ENCODE results near the gene HINT3.
A peak's percentile ranks its signal among the peaks of the same experiment; 100 is the strongest.
"Not testable (repeated sequence)": the region's sequence is repeated elsewhere in the genome, so short reads cannot be mapped to it uniquely, and the experiment has no call there.

The HINT3 gene

DNA sequence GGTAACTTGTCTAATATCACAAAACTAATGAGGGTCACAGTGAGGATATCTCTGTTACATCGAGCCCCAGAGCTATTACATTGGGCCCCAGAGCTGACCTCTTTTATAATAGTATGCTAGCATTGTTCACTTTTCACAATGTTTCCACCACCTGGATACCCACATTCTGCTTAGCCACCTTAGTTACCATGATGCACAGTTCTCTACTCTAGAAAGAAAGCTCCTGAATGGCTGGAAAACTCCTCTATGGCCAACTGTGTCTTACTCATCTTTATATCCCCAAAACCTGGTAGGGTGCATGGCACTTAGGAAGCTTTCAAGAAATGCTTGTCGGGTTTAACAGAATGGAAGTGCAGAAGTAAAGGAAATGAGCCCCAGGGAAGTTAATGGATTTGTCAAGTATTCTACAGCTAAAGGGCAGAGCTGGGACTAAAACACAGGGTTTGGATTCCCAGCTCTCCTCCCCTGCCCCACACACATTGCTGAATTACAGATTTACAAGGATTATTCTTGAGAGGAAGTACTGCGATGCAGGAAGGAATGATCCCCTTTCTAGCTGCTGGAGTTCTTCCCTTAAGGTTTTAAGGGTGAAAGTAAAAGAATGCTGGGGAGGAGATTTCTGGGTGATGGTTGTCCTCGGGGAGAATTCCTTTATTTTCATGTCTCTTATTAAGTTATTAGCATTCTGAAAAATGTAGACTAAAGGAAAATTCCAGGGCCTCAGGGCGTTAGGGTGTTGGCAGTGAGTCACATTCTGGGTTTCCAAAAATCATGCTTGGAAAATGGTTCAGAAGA, 16.1 kb upstream of the HINT3 start:
- DNase-seq, result no peak

DNA sequence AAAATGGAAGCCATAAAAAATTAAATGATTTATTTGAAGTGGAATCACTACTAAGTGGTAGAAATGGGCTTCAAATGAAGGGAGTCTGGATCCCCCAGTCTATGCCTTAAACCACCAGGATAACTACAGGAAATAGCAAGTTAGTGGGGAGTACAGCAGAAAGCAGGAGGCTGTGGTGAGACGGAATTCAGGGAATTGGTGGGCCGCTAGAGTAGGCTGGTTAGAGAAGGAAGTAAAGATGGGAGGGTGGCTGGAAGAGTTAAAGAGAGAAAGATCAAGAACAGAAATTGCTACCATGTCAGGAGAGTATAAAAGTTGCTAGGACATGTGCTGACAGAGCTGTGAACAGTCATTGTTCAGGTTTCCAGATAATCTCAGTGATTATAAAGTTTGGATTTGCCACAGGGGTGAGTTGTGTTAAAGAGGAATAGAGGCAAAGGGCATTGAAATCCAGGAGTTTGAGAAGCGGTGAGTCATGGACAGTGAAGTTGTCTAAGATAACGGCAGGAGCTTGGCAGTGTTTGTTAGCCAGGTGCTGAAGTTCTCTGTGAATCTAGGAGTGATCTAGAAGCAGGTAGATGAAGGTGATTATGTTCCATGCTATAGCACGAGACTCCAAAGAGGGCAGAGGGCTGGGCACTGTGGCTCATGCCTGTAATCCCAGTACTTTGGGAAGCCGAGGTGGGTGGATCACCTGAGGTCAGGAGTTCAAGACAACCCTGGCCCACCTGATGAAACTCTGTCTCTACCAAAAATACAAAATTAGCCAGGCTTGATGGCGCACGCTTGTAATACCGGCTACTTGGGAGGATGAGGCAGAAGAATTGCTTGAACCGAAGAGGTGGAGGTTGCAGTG, 13.7 kb upstream of the HINT3 start:
- no peak for DNase-seq

DNA sequence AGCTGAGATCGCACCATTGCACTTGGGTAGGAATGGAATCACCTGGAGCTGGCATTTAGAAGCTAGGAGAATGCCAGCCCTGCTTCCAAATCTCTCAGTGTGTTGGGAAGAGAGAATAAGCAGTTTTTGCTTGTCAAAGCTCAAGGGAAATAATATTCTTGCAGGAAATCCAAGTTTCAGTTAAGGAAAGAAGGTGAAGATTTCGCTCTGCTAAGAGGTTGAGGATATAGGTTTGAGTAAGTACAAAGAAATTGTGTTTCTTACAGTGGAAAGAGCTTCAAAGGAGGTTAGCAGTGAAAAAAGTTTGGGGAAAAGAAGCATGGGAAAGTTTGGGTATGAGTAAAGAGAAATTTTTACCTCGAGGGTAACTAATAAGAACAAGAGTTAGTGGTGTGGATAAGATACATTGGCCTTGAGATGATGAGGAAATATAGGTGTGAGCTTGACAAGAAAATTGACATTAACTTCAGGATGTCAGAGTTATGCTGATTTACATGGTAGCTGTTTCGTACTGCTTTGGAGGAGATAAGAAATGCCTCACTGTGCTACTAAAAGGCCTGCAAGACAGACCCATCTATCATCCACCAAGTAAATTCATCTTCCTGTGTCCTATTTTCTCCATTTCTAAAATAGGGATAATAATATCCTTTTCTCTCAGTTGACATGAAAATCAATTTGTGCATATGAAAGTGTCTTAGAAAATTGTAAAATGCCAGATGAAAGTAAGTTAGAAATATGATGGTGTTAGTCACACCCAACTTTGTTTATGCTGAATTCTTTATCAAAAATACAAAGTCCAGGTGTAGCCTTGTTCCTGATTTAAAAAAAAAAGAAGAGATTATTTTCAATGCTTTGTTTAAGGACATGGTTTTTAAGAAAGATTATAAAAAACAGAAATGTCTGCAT, 12.8 kb upstream of the HINT3 start:
- DNase-seq, result no peak

DNA sequence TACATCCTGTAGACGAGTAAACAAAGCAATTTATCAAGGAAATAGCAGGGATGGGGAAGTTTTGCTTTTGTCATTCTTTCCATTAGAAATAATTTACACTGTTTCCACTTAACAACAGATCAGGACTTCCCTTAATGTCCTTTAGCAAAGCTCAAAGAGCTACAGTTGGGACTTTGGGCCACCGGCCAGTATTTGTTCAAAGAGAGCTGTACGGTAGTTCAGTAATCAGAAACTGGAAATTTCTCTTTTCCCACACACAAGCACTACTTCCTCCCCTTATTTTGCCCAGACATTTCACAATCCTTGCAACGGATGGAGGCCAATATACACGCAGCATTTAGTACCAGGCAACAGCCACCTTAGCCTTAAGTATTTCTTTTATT, 12.1 kb upstream of the HINT3 start:
- peak; percentile 76 to 88 (median 80) for DNase-seq

DNA sequence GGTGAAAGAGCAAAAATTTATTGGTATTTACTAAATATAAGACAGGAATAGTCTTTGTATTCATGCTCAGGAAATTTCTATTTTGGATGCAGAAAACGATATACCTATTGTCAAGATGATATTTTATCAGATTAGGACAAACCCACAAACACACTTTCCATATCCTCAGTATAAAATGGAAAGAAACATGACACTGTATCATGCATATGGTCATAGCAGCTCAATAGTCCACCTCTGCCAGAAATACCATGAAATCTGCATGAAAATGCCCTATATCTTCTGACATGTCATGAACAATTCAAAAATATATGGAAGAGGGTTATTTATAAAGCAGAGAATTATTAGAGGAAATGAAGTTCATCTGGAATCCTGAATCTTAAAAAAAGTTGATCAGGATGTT, 11.7 kb upstream of the HINT3 start:
- DNase-seq, result no peak

DNA sequence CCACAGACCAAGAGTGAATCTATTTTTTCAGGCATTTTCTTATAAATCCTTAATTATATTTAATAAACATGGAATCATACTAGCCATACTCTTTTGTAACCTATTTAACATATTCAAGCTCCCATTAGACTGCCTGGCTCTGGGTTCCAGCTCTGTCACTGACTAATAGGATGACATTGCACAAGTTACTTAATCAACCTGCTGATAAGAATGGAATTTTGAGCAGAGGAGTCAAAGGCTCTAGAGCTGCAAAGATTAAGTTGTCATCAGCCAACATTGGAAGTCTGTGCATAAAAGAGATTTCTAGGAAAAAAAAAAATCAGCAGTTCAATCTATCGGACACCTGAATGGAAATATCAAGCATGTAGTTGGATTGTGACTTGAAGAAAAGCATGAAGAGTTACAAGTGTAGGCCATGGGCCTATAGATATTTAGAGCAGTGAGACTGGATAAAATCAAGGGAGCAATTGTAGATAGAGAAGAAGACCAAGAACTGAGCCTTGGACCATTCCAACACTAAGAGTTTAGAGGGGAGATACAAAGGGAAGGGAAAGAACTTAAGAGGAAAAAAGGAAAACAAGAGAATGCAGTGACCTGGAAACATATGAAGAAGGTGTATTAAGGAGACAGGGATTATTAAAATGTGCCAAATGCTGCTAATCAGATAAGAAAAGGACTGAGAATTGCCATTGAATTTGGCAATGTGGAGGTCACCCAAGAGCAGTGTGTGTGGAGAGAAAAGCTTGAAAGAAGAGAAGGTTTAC, 11.0 kb upstream of the HINT3 start:
- DNase-seq, result no peak

DNA sequence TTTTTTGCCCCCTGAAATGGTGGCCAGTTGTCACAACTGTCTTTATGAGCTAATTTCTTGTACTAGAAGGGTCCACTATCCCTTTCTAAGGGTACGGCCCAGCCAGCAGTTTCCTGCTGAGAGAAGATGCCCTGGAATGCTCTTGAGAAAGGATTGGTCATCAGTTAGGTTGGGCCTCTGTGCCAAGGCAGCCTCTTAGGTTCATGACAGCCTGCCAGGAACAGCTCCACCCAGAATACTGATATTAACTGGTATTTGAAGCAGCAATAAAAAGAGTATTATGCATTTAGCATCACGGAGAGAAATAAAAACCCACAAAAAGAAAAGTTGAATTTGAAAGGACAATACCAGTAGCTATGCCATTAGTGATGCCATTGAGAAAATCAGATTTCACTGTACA, 9.0 kb upstream of the HINT3 start:
- DNase-seq, result no peak

DNA sequence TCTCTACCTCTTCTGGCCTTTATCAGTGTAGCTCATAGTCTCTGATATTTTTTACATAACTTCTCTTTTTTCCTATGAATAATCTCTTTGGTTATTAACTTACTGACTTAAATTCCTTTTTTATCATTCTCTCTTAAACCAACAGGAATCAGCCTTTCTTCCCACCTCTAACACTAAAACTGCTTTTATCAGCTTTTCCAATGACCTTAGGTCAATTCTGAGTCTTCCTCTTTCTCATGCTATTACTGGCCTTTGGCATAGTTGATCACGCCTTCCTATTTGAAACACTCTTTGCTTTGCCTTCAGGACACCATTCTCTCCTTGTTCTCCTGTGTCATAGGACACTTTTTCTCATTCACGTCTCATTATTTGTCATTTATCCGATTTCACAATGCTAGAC, 8.1 kb upstream of the HINT3 start:
- peak; percentile 22 to 78 (median 50) for DNase-seq

DNA sequence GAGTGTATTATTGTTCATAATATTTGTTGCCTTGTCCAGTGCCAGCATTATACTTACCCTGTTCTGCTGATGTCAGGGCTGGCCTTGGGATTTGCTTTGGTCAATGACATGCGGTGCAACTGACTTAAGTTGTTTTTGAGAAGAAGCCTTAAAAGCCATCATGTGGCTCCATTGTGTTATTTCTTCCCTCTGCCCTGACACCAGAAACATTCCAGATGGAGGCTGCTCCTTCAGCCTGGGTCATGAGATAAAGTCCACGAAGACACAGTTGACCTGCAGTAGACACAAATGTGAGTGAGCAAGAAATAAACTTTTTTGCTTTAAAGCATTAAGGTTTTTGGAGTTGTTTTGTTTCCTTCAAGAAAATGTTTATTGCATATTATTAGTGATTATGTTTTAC, 7.5 kb upstream of the HINT3 start:
- no peak for DNase-seq

DNA sequence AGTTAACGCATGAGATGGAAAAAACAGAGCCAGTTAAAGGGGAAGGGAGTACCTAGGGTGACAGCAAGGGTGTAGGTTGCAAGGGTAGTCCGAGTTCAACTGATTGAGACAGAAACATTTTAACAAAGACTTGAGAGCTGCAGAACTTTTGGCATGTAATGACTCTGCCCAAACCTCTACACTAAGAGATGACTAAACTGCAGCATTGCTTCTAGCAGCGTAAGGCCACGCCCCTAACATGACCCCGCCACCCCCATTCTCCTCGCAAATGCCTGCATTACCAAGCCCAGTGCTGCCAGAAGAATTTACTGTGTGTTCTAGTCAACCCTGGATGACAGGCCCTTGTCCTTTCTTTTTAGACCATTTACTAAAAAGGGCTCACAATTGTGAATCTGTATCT, 6.3 kb upstream of the HINT3 start:
- DNase-seq, result no peak

DNA sequence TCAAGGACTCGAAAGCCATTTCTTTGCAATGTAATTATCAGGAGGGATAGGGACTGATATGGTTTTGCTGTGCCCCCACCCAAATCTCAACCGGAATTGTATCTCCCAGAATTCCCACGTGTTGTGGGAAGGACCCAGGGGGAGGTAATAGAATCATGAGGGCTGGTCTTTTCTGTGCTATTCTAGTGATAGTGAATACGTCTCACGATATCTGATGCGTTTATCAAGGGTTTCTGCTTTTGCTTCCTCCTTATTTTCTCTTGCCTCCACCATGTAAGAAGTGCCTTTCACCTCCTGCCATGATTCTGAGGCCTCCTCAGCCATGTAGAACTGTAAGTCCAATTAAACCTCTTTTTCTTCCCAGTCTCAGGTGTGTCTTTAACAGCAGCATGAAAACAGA, 5.9 kb upstream of the HINT3 start:
- not testable (repeated sequence) for DNase-seq

DNA sequence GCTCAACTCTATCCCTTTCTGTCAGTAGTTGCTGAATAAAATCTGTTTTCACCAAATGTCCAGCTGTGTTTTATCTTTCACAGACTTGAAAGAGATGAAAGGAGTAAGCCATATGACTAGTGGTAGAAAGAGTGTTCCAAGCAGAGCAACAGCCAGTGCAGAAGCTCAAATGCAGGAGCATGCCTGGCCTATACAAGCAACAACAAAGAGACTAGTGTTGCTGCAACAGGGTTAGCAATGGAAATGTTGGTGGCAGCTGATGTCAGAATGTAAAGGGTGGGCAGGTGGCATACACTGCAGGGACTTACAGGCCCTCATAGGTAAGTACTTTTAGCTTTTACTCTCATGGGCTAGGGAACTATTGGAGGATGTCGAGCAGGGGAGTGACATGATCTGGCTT, 5.2 kb upstream of the HINT3 start:
- DNase-seq, result no peak

DNA sequence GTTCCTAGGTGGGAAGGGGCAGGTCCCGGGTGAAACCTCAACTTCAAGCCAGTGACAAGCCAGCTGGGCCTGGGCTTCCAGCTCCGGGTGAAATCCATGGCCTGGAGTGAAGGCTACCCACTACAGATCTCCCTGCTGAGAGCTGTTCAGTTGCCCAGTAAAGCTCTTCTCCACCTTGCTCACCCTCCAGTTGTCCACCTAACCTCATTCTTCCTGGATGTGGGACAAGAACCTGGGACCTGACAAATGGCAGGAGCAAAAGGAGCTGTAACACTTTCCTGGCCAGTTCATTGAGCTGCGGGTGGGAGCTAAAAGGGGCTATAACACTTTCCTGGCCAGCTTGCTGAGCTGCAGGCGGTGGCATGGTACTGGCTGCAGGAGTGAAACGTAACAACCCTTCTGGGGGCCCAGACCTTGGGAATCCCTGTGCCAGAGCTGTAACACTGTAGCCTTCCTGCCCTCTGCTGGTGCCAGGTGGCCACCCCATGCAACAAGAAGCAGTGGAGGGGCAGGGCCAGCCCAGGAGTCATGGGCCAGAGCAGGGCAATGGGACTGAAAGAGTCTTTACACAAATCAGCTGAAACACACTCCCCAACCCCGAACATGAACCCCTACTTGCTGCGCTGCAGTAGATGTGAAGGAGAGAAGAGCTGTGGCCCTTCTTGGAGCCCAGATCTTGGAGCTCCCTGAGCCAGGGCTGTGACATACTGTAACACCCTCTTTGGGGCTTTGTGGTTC, 3.6 kb upstream of the HINT3 start:
- peak in 3 of 4 experiments; percentile 36 to 54 (median 37) for DNase-seq

DNA sequence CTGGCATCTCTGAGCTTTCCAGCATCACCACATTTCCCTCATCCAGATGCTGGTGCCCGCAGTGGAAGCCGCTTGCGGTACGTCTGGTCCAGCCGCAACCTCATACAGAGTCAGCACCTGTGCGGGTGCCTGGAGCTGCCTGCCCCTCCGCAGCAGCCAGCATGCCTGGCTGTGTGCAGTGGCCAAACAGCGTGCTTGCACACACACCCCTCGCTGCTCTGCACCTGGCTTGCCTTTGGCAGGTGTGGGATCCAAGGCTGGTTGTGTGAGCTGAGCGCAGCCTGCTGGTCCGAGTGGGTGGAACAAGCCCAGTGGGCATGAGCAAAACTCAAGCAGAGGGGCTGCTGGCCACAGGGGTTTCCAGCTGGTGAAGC, 3.1 kb upstream of the HINT3 start:
- DNase-seq, result no peak

DNA sequence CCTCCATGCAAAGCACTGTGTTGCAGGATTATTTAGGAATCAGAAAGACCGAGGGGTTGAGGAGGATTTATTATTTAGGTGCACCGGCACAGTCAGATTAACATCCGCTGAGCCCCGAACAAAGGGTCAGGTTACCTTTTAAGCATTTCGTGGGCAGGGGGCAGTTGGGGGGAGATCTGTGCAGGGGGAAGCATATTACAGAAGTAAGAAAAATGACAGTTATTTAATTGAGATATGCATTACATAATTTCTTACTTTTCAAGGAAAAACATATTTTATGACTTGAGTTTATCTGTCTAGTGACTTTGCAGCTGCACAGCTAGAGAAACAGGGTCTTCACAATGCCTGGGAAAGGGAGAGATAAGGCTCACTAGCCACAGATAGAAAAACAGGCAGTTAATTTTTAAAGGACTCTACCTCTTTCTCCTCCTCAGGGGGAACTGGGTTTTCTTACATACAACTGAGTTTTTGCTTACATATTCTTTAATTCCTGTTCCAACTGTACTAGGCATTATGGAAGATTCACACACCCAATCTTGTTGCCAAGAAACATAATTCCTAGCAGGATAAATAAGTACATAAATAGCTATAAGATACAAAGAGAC, 1.7 kb upstream of the HINT3 start:
- DNase-seq, result no peak

DNA sequence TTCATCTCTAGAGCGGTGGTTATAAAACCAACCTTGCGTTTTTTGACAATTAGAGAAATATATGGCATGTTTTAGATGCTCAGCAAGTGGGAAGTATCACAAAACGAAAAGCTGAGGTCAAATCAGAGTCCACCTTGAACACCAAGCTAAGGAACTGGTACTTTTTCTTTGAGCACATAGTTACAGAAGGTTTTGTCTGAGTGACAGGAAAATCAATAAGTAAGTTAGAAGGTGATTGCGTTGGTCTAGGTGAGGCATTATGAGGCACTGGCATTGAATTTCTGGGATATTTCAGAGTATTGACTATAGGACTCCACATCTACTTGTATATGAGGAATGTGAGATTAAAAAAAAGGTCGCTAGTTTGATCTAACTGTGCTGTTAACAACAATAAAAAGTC, 597 bp upstream of the HINT3 start:
- DNase-seq, result no peak

DNA sequence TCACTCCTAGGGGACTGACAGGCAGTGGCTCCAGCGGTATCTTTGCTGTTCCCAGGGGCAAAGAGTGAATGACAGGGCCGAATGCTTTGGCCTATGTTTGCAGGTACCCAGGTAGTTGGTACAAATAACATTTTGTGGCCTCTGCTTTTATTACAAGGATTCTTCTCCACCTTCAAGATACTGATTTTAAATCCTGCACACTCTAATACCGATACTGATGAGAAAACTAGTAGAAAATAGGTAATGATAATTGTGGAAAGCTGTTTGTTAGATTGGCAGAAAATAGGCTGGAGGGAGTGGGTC, 772 bp downstream of the HINT3 start:
- no peak for DNase-seq

DNA sequence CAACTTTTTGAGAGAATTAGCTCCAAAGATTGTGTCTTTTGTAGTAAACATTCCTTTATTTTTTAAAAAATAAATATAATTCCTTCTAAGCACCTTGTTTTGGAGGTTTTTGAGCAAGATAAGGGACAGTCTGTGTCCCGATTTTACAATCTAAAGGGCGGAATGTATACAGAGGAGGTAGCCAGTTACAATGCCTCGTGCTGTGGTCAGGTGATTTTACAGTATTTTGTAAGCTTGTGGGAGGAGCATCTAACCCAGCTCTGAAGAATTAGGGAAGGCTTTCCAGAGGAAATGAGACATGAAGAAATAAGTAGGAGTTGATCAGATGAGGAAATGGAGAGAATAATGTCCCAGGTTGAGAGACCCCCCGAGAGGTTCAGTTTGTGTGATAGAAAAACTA, 1.3 kb downstream of the HINT3 start:
- peak; percentile 71 to 89 (median 82) for DNase-seq

DNA sequence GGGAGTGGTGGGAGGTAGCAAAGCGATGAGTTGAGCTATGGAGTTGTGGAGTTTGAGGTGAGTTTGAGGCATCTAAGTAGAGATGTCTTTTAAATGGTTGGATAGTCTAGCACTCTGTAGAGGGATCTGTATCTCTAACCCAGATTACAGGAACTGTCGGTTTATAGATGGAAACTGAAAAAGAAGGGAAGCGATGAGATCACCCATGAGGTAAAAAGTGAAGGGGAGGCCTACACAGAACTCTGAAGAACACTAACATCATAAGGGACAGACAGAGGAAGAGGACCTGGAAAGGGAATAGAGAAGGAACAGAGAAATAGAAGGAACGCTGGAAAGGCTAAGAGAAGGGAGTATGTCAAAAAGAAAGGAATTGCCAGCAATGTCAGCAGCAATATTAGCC, 2.5 kb downstream of the HINT3 start:
- peak in 3 of 4 experiments; percentile 5 to 29 (median 22) for DNase-seq

DNA sequence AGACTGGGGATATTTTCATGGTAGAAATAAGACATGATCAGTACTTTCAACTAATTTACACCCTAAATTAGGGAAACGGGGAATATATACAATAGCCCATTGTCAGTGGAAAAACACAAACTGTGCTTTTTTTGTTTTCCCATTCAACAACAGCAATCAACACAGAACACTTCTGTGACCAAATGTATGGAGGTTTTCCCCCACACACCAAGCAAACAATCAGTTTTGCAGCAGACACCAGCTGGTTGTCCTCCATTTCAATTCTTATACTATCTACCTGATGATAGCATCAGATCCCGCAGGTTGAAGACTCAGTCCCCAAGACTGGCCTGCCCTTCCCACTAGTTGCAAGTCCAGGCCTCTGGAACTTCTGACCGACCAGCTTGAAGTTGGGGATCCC, 4.5 kb downstream of the HINT3 start:
- no peak for DNase-seq

DNA sequence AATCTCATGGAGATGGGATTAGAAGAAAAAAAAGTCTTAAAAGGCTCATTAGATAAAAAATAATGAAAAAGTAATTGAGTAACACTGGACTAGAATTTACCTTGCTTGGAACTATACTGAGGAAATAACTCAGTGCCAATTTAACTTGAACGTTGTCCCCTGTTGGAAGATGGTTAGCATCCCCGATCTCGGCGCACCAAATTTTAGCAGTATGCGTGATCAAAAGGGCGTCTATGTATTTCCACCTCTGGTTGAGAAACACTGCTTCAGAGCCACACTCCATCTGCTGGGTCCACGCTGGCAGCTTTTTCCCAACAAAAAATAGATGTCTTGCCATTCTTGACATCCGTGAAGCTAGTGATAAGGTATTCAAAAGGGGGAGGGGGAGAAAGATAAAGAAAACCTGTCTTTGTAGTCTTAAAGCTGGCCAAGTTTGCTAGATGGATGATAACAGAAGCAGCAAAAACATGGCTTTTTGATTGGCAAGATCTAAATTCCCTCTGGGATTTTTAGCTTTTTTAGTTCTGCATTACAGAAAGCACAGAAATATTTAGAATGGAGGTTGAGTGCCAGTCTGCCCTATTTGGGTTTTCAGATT, 6.4 kb downstream of the HINT3 start:
- DNase-seq, result no peak
